Measurements from ENCODE around the gene ZMYND19. TPM values are rescaled to one million over a fixed set of nuclear protein-coding genes. Genes with fewer than 3 reads are reported as not detected.
"Not testable (repeated sequence)": the region's sequence is repeated elsewhere in the genome, so short reads cannot be mapped to it uniquely, and the experiment has no call there.

The ZMYND19 gene
- total RNA-seq, 1 experiment from 2014 or later: 51.9 TPM

GRCh38 chr9:137551264-137552021, 38.9 kb downstream of the ZMYND19 start, which contains the start of gene MRPL41:
Gene MRPL41, plus strand, starts transcription at chr9:137551879. Its CDS starts 203 bp downstream, at chr9:137552082.
- H3K4me3 Mint-ChIP-seq (ENCODE audit: unreplicated experiment): peak within 1 kb of the TSS; percentile 78
- ChIA-PET POLR2A (interaction anchor here (0.7 to 3.8 kb wide), 24 partner anchors 10 to 814 kb away, joined by 3 to 33 read pairs (median 4); partner anchors contain the start of genes ARRDC1, DPH7, EHMT1 and MAN1B1), CTCF (interaction anchor here (0.6 to 1.2 kb wide), 6 partner anchors 25 to 1186 kb away, joined by 3 to 6 read pairs (median 3); no protein-coding TSS in a partner anchor)
- H3K9me3 Mint-ChIP-seq (ENCODE audit: unreplicated experiment): no peaks in the 10 kb centered on the region
- H3K27me3 Mint-ChIP-seq (ENCODE audit: insufficient read depth, unreplicated experiment): no peaks in the 10 kb centered on the region
- H3K27ac Mint-ChIP-seq (ENCODE audit: low read depth, unreplicated experiment): peak within 1 kb of the TSS; percentile 49
- peak; percentile 88 for DNase-seq (ENCODE audit: unreplicated experiment)
- H3K4me1 Mint-ChIP-seq (ENCODE audit: insufficient read depth, unreplicated experiment): peaks cover 5% of the 10 kb centered on the region
- BruUV-seq (replicated peaks): no TSS peak
- peak; percentile 23 for TF ChIP-seq CTCF (IDR thresholded peaks at IDR 0.05; ENCODE audit: unreplicated experiment)
- intact Hi-C loops (cut with micrococcal nuclease): loop anchor here (2.0 to 10.0 kb wide), 2 partner anchors 27 to 63 kb away; partner anchors contain the start of genes DPH7 and EHMT1
- peaks cover 20% of the 10 kb centered on the region for H3K36me3 Mint-ChIP-seq (ENCODE audit: insufficient read depth, unreplicated experiment)

DNA sequence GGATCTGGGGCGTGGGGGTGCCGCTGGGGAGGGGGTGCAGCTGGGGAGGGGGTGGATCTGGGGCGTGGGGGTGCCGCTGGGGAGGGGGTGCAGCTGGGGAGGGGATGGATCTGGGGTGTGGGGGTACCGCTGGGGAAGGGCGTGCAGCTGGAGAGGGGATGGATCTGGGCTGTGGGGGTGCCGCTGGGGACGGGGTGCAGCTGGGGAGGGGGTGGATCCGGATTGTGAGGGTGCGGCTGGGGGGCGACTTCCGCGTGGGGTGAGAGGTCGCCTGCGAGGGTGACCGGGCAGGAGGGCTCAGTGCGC, 39.4 kb downstream of the ZMYND19 start:
- peak overlapping the region; percentile 78 for H3K4me3 Mint-ChIP-seq (ENCODE audit: unreplicated experiment)
- CTCF ChIA-PET; BruUV-seq (replicated peaks); H3K9me3 Mint-ChIP-seq (ENCODE audit: unreplicated experiment); H3K4me1 Mint-ChIP-seq (ENCODE audit: insufficient read depth, unreplicated experiment); DNase-seq (ENCODE audit: unreplicated experiment); H3K27me3 Mint-ChIP-seq (ENCODE audit: insufficient read depth, unreplicated experiment); H3K27ac Mint-ChIP-seq (ENCODE audit: low read depth, unreplicated experiment): not testable (repeated sequence)
- intact Hi-C loops (cut with micrococcal nuclease): loop anchor here (10.0 kb wide), 1 partner anchor 64 kb away; the partner anchor contains the start of gene EHMT1
- H3K36me3 Mint-ChIP-seq (ENCODE audit: insufficient read depth, unreplicated experiment): peaks cover 15% of the 10 kb centered on the region
- POLR2A ChIA-PET: interaction anchor here (0.7 to 3.8 kb wide), 10 partner anchors 16 to 310 kb away, joined by 3 to 33 read pairs (median 5); partner anchors contain the start of genes DPH7, EHMT1, TUBB4B and ZMYND19

DNA sequence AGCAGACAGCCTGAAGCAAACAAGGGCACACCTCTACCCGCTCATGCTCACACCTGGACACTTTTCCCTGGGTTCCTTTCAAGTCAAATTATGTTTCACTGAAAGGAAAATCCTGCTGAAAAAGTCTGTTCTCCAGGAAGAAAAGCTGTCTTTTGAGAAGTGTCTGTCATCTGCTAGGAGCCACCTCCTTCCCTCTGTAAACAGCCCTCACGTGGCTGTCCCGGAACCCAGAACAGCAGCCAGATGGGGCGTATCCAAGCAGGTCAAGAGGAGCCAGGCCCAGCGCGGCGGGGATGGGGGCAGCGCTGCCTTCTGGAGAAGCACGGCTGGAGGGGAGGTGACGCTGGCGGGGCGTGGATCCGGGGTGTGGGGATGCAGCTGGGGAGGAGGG, 40.1 kb downstream of the ZMYND19 start, which contains the start of gene PNPLA7:
TSS of gene PNPLA7 (minus strand) at position 172 of the 391 bp plus-strand sequence. CDS start 205 bp downstream, outside the sequence.
- H3K4me3 Mint-ChIP-seq (ENCODE audit: unreplicated experiment): peak within 1 kb of the TSS; percentile 78
- no TSS peak for BruUV-seq (replicated peaks)
- intact Hi-C loops (cut with micrococcal nuclease): loop anchor here (10.0 kb wide), 1 partner anchor 65 kb away; the partner anchor contains the start of gene EHMT1
- H3K4me1 Mint-ChIP-seq (ENCODE audit: insufficient read depth, unreplicated experiment): peaks cover 5% of the 10 kb centered on the region
- TF ChIP-seq CTCF (IDR thresholded peaks at IDR 0.05; ENCODE audit: unreplicated experiment): no peak
- H3K27me3 Mint-ChIP-seq (ENCODE audit: insufficient read depth, unreplicated experiment): no peaks in the 10 kb centered on the region
- no peaks in the 10 kb centered on the region for H3K9me3 Mint-ChIP-seq (ENCODE audit: unreplicated experiment)
- peak; percentile 83 for DNase-seq (ENCODE audit: unreplicated experiment)
- CTCF ChIA-PET: no interaction called here
- POLR2A ChIA-PET: interaction anchor here (0.6 to 1.8 kb wide), 13 partner anchors 16 to 309 kb away, joined by 3 to 8 read pairs (median 3); partner anchors contain the start of genes EHMT1 and TUBB4B
- H3K36me3 Mint-ChIP-seq (ENCODE audit: insufficient read depth, unreplicated experiment): peaks cover 13% of the 10 kb centered on the region
- H3K27ac Mint-ChIP-seq (ENCODE audit: low read depth, unreplicated experiment): peak within 1 kb of the TSS; percentile 69

GRCh38 chr9:137547687-137548543, 42.4 kb downstream of the ZMYND19 start:
- intact Hi-C loops (cut with micrococcal nuclease): no loop called here
- peak overlapping the region; percentile 30 for H3K4me3 Mint-ChIP-seq (ENCODE audit: unreplicated experiment)
- TF ChIP-seq CTCF (IDR thresholded peaks at IDR 0.05; ENCODE audit: unreplicated experiment): no peak
- no TSS peak for BruUV-seq (replicated peaks)
- POLR2A ChIA-PET: no interaction called here
- no peak overlapping the region for H3K27ac Mint-ChIP-seq (ENCODE audit: low read depth, unreplicated experiment)
- no peaks in the 10 kb centered on the region for H3K9me3 Mint-ChIP-seq (ENCODE audit: unreplicated experiment)
- CTCF ChIA-PET: no interaction called here
- H3K27me3 Mint-ChIP-seq (ENCODE audit: insufficient read depth, unreplicated experiment): no peaks in the 10 kb centered on the region
- H3K36me3 Mint-ChIP-seq (ENCODE audit: insufficient read depth, unreplicated experiment): peaks cover 6% of the 10 kb centered on the region
- peaks cover 5% of the 10 kb centered on the region for H3K4me1 Mint-ChIP-seq (ENCODE audit: insufficient read depth, unreplicated experiment)
- DNase-seq (ENCODE audit: unreplicated experiment): no peak
